GM20000 (cell line): Measurements from ENCODE around the gene DAPK3.

Source experiments
- DNase-seq: peaks from one replicate; pipeline ENCODE4 v3.0.0; 2012; ENCODE audit warnings: low spot score
- TF ChIP-seq, protein P1 (sequence below): IDR thresholded peaks from 2 replicates; pipeline ENCODE4 v1.5.1; 2012; ENCODE audit warnings: mild to moderate bottlenecking, control low read depth; ENCODE audit errors: extremely low read depth, missing control alignments

DAPK3 gene

DNA sequence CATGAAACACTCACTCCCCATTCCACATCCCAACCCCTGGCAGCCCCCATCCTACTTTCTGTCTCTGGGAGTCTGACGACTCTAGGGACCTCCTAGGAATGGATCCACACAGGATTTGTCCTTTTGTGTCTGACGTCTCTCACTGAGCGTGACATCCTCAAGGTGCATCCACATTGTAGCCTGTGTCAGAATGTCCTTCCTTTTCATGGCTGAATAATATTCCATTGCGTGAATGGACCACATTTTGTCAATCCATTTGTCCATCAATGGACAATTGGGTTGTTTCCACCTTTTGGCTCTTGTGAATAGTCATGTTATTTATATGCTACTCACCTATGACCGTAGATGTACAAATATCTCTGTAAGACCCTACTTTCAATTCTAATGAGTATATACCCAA is 54.9 kb downstream of the DAPK3 start:
- TF ChIP-seq, protein P1, sequence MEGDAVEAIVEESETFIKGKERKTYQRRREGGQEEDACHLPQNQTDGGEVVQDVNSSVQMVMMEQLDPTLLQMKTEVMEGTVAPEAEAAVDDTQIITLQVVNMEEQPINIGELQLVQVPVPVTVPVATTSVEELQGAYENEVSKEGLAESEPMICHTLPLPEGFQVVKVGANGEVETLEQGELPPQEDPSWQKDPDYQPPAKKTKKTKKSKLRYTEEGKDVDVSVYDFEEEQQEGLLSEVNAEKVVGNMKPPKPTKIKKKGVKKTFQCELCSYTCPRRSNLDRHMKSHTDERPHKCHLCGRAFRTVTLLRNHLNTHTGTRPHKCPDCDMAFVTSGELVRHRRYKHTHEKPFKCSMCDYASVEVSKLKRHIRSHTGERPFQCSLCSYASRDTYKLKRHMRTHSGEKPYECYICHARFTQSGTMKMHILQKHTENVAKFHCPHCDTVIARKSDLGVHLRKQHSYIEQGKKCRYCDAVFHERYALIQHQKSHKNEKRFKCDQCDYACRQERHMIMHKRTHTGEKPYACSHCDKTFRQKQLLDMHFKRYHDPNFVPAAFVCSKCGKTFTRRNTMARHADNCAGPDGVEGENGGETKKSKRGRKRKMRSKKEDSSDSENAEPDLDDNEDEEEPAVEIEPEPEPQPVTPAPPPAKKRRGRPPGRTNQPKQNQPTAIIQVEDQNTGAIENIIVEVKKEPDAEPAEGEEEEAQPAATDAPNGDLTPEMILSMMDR, result no peak

DNA sequence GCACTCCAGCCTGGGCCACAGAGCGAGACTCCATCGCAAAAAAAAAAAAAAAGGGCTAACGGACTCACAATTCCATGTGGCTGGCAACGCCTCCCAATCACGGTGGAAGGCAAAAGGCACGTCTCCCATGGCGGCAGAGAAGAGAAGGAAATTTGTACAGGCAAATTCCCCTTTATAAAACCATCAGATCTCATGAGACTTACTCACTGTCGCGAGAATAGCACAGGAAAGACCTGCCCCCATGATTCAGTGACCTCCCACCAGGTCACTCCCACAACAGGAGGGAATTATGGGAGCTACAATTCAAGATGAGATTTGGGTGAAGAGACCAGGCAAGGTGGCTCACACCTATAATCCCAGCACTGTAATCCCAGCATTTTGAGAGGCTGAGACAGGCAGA is 56.7 kb downstream of the DAPK3 start:
- no peak for DNase-seq
- TF ChIP-seq, protein P1, result no peak

More for the DNA sequence above, 54.9 kb downstream of the DAPK3 start:
- no peak for DNase-seq

DNA sequence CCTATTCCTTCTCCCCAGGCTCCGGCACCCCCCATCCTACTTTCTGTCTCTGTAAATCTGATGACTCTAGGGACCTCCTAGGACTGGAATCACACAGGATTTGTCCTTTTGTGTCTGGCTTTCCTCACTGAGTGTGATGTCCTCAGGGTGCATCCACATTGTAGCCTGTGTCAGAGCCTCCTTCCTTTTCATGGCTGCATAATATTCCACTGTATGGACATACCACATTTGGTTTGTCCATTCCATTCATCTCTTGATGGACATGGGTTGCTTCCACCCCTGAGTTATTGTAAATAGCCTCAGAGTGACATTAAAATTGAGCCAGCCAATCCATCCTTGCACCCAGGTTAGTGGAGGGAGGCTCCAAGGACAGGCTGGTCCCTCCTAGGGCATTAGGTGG is 60.8 kb downstream of the DAPK3 start:
- no peak for DNase-seq
- TF ChIP-seq, protein P1, result no peak
